H9 (cell line): ENCODE results near the gene ATG9B. TPM values are rescaled to one million over a fixed set of nuclear protein-coding genes. Genes with fewer than 3 reads are reported as not detected.

ENCODE experiments used
- DNase-seq: peaks from one replicate; pipeline ENCODE4 v3.0.0-alpha.2; 2017
- H2AFZ ChIP-seq: one replicate; pipeline ENCODE4 v1.6.1; 2013; ENCODE audit warnings: mild to moderate bottlenecking, low read length, control low read depth, moderate library complexity
- H2AK5ac ChIP-seq: 2 replicates; pipeline ENCODE4 v1.6.1; 2013; ENCODE audit warnings: low read length, control low read depth, mixed read lengths; ENCODE audit not compliant: insufficient read length
- H2BK120ac ChIP-seq: one replicate; pipeline ENCODE4 v1.6.1; 2013; ENCODE audit warnings: low read depth, mild to moderate bottlenecking, low read length, control low read depth, inconsistent platforms; ENCODE audit not compliant: poor library complexity, severe bottlenecking
- H2BK12ac ChIP-seq: 2 replicates; pipeline ENCODE4 v1.6.1; 2013; ENCODE audit warnings: low read length, control low read depth, mixed read lengths, low read depth; ENCODE audit not compliant: insufficient read length
- H2BK15ac ChIP-seq: 2 replicates; pipeline ENCODE4 v1.6.1; 2013; ENCODE audit warnings: low read depth, low read length, control low read depth
- H2BK20ac ChIP-seq: one replicate; pipeline ENCODE4 v1.6.1; 2013; ENCODE audit warnings: low read depth, mild to moderate bottlenecking, low read length, control low read depth, inconsistent platforms; ENCODE audit not compliant: poor library complexity, severe bottlenecking
- H2BK5ac ChIP-seq: 2 replicates; pipeline ENCODE4 v1.6.1; 2013; ENCODE audit warnings: low read length, control low read depth, mixed read lengths; ENCODE audit not compliant: insufficient read length
- H3K14ac ChIP-seq: 2 replicates; pipeline ENCODE4 v1.6.1; 2013; ENCODE audit warnings: low read length, control low read depth; ENCODE audit not compliant: insufficient read depth
- H3K18ac ChIP-seq: 2 replicates; pipeline ENCODE4 v1.6.1; 2013; ENCODE audit warnings: low read depth, mild to moderate bottlenecking, mixed read lengths, low read length, control low read depth; ENCODE audit not compliant: insufficient read length
- H3K23ac ChIP-seq: 2 replicates; pipeline ENCODE4 v1.6.1; 2013; ENCODE audit warnings: low read length, control low read depth, mixed read lengths, low read depth; ENCODE audit not compliant: insufficient read length
- H3K23me2 ChIP-seq: 2 replicates; pipeline ENCODE4 v1.6.1; 2013; ENCODE audit warnings: low read depth, mild to moderate bottlenecking, mixed read lengths, low read length, control low read depth; ENCODE audit not compliant: insufficient read length, poor library complexity, severe bottlenecking
- H3K27ac ChIP-seq: 2 replicates; pipeline ENCODE4 v1.5.1; 2013; ENCODE audit warnings: low read length, control low read depth, mixed read lengths, low read depth; ENCODE audit not compliant: insufficient read length
- H3K27me3 ChIP-seq: 2 replicates; pipeline ENCODE4 v1.6.1; 2013; ENCODE audit warnings: low read length, control low read depth, inconsistent platforms; ENCODE audit not compliant: insufficient read depth
- H3K4ac ChIP-seq: 2 replicates; pipeline ENCODE4 v1.6.1; 2013; ENCODE audit warnings: low read depth, mild to moderate bottlenecking, control low read depth, inconsistent platforms, low read length, moderate library complexity
- H3K4me1 ChIP-seq: 2 replicates; pipeline ENCODE4 v1.6.1; 2013; ENCODE audit warnings: low read length, control low read depth, inconsistent platforms; ENCODE audit not compliant: insufficient read depth
- H3K4me2 ChIP-seq: 2 replicates; pipeline ENCODE4 v1.6.1; 2013; ENCODE audit warnings: low read length, control low read depth, mixed read lengths; ENCODE audit not compliant: insufficient read length, insufficient read depth
- H3K56ac ChIP-seq: 2 replicates; pipeline ENCODE4 v1.6.1; 2013; ENCODE audit warnings: low read depth, mild to moderate bottlenecking, mixed read lengths, low read length, control low read depth; ENCODE audit not compliant: insufficient read length
- H3K79me1 ChIP-seq: 2 replicates; pipeline ENCODE4 v1.6.1; 2013; ENCODE audit warnings: low read depth, mild to moderate bottlenecking, moderate library complexity, low read length, control low read depth, inconsistent platforms; ENCODE audit not compliant: insufficient read depth, poor library complexity, severe bottlenecking
- H3K79me2 ChIP-seq: 2 replicates; pipeline ENCODE4 v1.6.1; 2013; ENCODE audit warnings: low read length, control low read depth, inconsistent platforms; ENCODE audit not compliant: insufficient read depth
- H3K9ac ChIP-seq: 2 replicates; pipeline ENCODE4 v1.6.1; 2013; ENCODE audit warnings: low read length, control low read depth, mixed read lengths; ENCODE audit not compliant: insufficient read length; ENCODE audit errors: extremely low read depth
- H3K9me3 ChIP-seq: one replicate; pipeline ENCODE4 v1.6.1; 2013; ENCODE audit warnings: low read depth, low read length, inconsistent platforms; ENCODE audit not compliant: control insufficient read depth
- H3T11ph ChIP-seq: one replicate; pipeline ENCODE4 v1.6.1; 2013; ENCODE audit warnings: mild to moderate bottlenecking, low read length, control low read depth, inconsistent platforms
- H4K20me1 ChIP-seq: one replicate; pipeline ENCODE4 v1.6.1; 2013; ENCODE audit not compliant: control insufficient read depth, insufficient read length, insufficient read depth
- H4K5ac ChIP-seq: 2 replicates; pipeline ENCODE4 v1.6.1; 2013; ENCODE audit warnings: low read depth, mild to moderate bottlenecking, mixed read lengths, low read length, control low read depth; ENCODE audit not compliant: insufficient read length
- H4K8ac ChIP-seq: replicated peaks from 2 replicates; pipeline ENCODE4 v1.6.1; 2013; ENCODE audit warnings: low read length, control low read depth, mixed read lengths, low read depth; ENCODE audit not compliant: insufficient read length
- H4K91ac ChIP-seq: 2 replicates; pipeline ENCODE4 v1.6.1; 2013; ENCODE audit warnings: low read depth, mild to moderate bottlenecking, moderate library complexity, mixed read lengths, low read length, control low read depth; ENCODE audit not compliant: insufficient read length
- H3K27ac Mint-ChIP-seq, 3 experiments: 2 replicates in 2 of 3; 3 replicates in 1 of 3; pipeline ENCODE4 v1.8.0; 2020 to 2021; ENCODE audit warnings: mixed read lengths in 3 of 3, mild to moderate bottlenecking in 1 of 3, moderate library complexity in 1 of 3
- H3K27me3 Mint-ChIP-seq: 2 replicates; pipeline ENCODE4 v1.8.0; 2021; ENCODE audit warnings: low read depth, mild to moderate bottlenecking, moderate library complexity, mixed read lengths
- H3K36me3 Mint-ChIP-seq, 3 experiments: 2 replicates in 2 of 3; 3 replicates in 1 of 3; pipeline ENCODE4 v1.8.0; 2020 to 2021; ENCODE audit warnings: low read depth in 3 of 3, mixed read lengths in 3 of 3; ENCODE audit not compliant: insufficient read depth in 1 of 3
- H3K4me1 Mint-ChIP-seq, 2 experiments: 2 replicates each; pipeline ENCODE4 v1.8.0; 2020; ENCODE audit warnings: mixed read lengths in 2 of 2
- H3K4me3 Mint-ChIP-seq, 2 experiments: 2 replicates in 1 of 2; 3 replicates in 1 of 2; pipeline ENCODE4 v1.8.0; 2020 to 2021; ENCODE audit warnings: mild to moderate bottlenecking in 2 of 2, mixed read lengths in 2 of 2, moderate library complexity in 1 of 2
- H3K9me3 Mint-ChIP-seq, 2 experiments: 2 replicates in 1 of 2; 3 replicates in 1 of 2; pipeline ENCODE4 v1.8.0; 2020; ENCODE audit warnings: mild to moderate bottlenecking in 2 of 2, mixed read lengths in 2 of 2, moderate library complexity in 1 of 2
- CTCF ChIP-seq: fragments of 200-600 bp; sonication (generic); conservative IDR thresholded peaks from 3 replicates; pipeline ENCODE4 v1.8.0; 2021; ENCODE audit warnings: antibody characterized with exemption, mild to moderate bottlenecking
- WGBS: extraction: QIAGEN DNeasy Blood & Tissue Kit; methylation state at CpG from one replicate; pipeline ENCODE4 v1.1.7; 2013; ENCODE audit warnings: missing lambda C conversion rate, low lambda C conversion rate, mixed read lengths; ENCODE audit not compliant: insufficient read length; ENCODE audit errors: extremely low coverage; 5-methylcytosine and 5-hydroxymethylcytosine counted together
- total RNA-seq: library from RNA; stranded (reverse); gene quantifications from 2 replicates; pipeline ENCODE4 v1.2.1, GENCODE V29; 2021

Gene ATG9B
- total RNA-seq, 1 experiment from 2014 or later: 1.5 TPM

GRCh38 chr7:150968734-150969372, 55.4 kb downstream of the ATG9B start:
- H3K9me3 Mint-ChIP-seq: no peaks in the 10 kb centered on the region
- Histone ChIP-seq H3K79me1 (no peaks in the 10 kb centered on the region), H3K18ac (no peak overlapping the region), H4K8ac (no peak overlapping the region), H2BK12ac (no peak overlapping the region), H3K4ac (no peak overlapping the region), H3K23me2 (no peaks in the 10 kb centered on the region), H3K23ac (no peak overlapping the region), H3K14ac (no peak overlapping the region), H3K56ac (no peak overlapping the region), H2AK5ac (no peak overlapping the region), H3K4me1 (no peaks in the 10 kb centered on the region), H3K4me2 (no peak overlapping the region), H3K79me2 (no peaks in the 10 kb centered on the region), H3T11ph (no peak overlapping the region), H2BK120ac (no peak overlapping the region), H2BK15ac (no peak overlapping the region), H3K27ac (no peak overlapping the region), H3K27me3 (no peaks in the 10 kb centered on the region), H2AFZ (no peak overlapping the region), H4K20me1 (no peaks in the 10 kb centered on the region), H3K9ac (no peak overlapping the region), H2BK20ac (no peak overlapping the region), H2BK5ac (no peak overlapping the region), H3K9me3 (no peaks in the 10 kb centered on the region), H4K91ac (no peak overlapping the region), H4K5ac (no peak overlapping the region)
- H3K36me3 Mint-ChIP-seq: peaks cover 0 to 3% (median 0%) of the 10 kb centered on the region in 3 experiments; a peak in 3 of 7 replicates
- H3K4me1 Mint-ChIP-seq: peaks cover 29 to 49% of the 10 kb centered on the region in 2 experiments
- WGBS: no CpG with 5 or more reads among the region's 16 CpGs
- H3K4me3 Mint-ChIP-seq: no peak overlapping the region
- no peak for TF ChIP-seq CTCF
- peaks cover 29% of the 10 kb centered on the region for H3K27me3 Mint-ChIP-seq
- H3K27ac Mint-ChIP-seq: no peak overlapping the region
- no peak for DNase-seq
